ENCODE data around the gene DLGAP4. TPM values are rescaled to one million over a fixed set of nuclear protein-coding genes. Genes with fewer than 3 reads are reported as not detected.

DLGAP4 gene
- total and polyA plus RNA-seq, 9 of the 15 experiments (the other 6 are each of a cell fraction or from before 2014, with no cell fraction given), result 0.31 to 34.1 (median 4.5) TPM

- TF ChIP-seq REST (IDR thresholded peaks at IDR 0.05; ENCODE audit: borderline replicate concordance) (peak; percentile 100), REST (CRISPR knock-in tag; IDR thresholded peaks at IDR 0.05; ENCODE audit: low read depth) (peak; percentile 99), CBX2 (IDR thresholded peaks at IDR 0.05; ENCODE audit: insufficient read depth, low read length, poor library complexity, severe bottlenecking) (no peak), ZFP30 (CRISPR knock-in tag; IDR thresholded peaks at IDR 0.05; ENCODE audit: borderline replicate concordance) (no peak), RCOR1 (IDR thresholded peaks at IDR 0.05; ENCODE audit: borderline replicate concordance in 1 of 2, low read depth in 2 of 2, low read length in 2 of 2) (peak in 1 of 2 experiments; percentile 99; a peak in 2 of 4 replicates), GATAD2A (IDR thresholded peaks at IDR 0.05) (no peak), ARNT (IDR thresholded peaks at IDR 0.05) (no peak), ZNF134 (CRISPR knock-in tag; conservative IDR thresholded peaks at IDR 0.05) (0 out of 2 replicates have a peak, but pooled peaks have one; percentile 35), SP2 (IDR thresholded peaks at IDR 0.05; ENCODE audit: extremely low read depth, low read depth, low read length, poor library complexity, severe bottlenecking) (no peak), ARID1B (IDR thresholded peaks at IDR 0.05) (no peak), BRCA1 (IDR thresholded peaks at IDR 0.05) (no peak), BRCA1 (CRISPR knock-in tag; IDR thresholded peaks at IDR 0.05) (peak; percentile 98; the same call in 1 of the 2 replicates), ZNF644 (tag; IDR thresholded peaks at IDR 0.05; ENCODE audit: low read depth) (peak; percentile 98), ZNF707 (CRISPR knock-in tag; conservative IDR thresholded peaks at IDR 0.05) (peak; percentile 37; the same call in 1 of the 2 replicates), EGR1 (conservative IDR thresholded peaks at IDR 0.05) (no peak), CTBP1 (IDR thresholded peaks at IDR 0.05; ENCODE audit: borderline replicate concordance) (no peak), BMI1 (IDR thresholded peaks at IDR 0.05; ENCODE audit: low read length) (no peak), CCAR2 (IDR thresholded peaks at IDR 0.05; ENCODE audit: low read depth, low read length) (no peak), CHD4 (IDR thresholded peaks at IDR 0.05; ENCODE audit: insufficient read depth, insufficient replicate concordance, low read depth, low read length, poor library complexity, severe bottlenecking) (no peak), SAFB (IDR thresholded peaks at IDR 0.05; ENCODE audit: borderline replicate concordance, low read depth, low read length) (no peak), STAT5B (CRISPR knock-in tag; IDR thresholded peaks at IDR 0.05) (no peak), NR1H2 (CRISPR knock-in tag; IDR thresholded peaks at IDR 0.05) (peak; percentile 99), KDM2B (CRISPR knock-in tag; IDR thresholded peaks at IDR 0.05) (no peak)
These were observed 78.0 kb downstream of the DLGAP4 start (continued) for GRCh38 chr20:36384022-36384619.

Measured in K562 (cell line).